Vagina (tissue), 2 donors: ENCODE measurements around the gene CCL13.

ENCODE experiments used
- POLR2AphosphoS5 ChIP-seq, 2 donors: sonication (generic); formaldehyde crosslinking; IDR thresholded peaks; one replicate each; pipeline ENCODE4 v1.9.0; 2017; ENCODE audit warnings: antibody characterized with exemption in 2 of 2, mild to moderate bottlenecking in 2 of 2, low read depth in 1 of 2; ENCODE audit not compliant: insufficient read depth in 1 of 2
- TF ChIP-seq, protein P1 (sequence below), 3 experiments: fragments of 450-650 bp in 2 of 3; fragments of 200-600 bp in 1 of 3; sonication (generic) in 1 of 3; IDR thresholded peaks; one replicate each; pipeline ENCODE4 v1.5.1; 2017 to 2019; ENCODE audit warnings: antibody characterized with exemption in 3 of 3, mild to moderate bottlenecking in 2 of 3, moderate library complexity in 2 of 3

DNA sequence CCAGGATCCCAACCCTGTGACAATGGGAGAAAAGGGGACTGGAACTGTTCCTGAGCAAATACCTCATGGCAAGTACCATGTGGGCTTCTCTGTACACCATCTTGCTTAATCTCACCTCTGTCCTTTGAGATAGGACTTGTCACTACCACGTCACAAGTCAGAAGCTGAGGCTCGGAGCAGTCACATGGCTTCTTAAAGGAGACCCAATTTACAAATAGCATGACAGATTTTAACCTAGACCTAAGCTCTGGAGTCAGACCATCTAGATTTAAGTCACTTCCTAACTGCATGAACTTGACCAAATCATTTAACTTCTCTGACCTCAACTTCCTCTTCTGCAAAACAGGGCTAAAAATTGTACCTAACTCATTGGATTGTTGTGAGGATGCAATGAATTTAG lies 42.7 kb downstream of the CCL13 start:
- no peak for TF ChIP-seq POLR2AphosphoS5 (IDR thresholded peaks at IDR 0.05; ENCODE audit: insufficient read depth in 1 of 2, low read depth in 1 of 2)
- TF ChIP-seq, protein P1, sequence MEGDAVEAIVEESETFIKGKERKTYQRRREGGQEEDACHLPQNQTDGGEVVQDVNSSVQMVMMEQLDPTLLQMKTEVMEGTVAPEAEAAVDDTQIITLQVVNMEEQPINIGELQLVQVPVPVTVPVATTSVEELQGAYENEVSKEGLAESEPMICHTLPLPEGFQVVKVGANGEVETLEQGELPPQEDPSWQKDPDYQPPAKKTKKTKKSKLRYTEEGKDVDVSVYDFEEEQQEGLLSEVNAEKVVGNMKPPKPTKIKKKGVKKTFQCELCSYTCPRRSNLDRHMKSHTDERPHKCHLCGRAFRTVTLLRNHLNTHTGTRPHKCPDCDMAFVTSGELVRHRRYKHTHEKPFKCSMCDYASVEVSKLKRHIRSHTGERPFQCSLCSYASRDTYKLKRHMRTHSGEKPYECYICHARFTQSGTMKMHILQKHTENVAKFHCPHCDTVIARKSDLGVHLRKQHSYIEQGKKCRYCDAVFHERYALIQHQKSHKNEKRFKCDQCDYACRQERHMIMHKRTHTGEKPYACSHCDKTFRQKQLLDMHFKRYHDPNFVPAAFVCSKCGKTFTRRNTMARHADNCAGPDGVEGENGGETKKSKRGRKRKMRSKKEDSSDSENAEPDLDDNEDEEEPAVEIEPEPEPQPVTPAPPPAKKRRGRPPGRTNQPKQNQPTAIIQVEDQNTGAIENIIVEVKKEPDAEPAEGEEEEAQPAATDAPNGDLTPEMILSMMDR (IDR thresholded peaks at IDR 0.05) = no peak
